Measurements from ENCODE around the gene DCXR. TPM values are rescaled to one million over a fixed set of nuclear protein-coding genes. Genes with fewer than 3 reads are reported as not detected.

The DCXR gene
- total and polyA plus RNA-seq, 2 of the 4 experiments (the other 2 are of a cell fraction) = 36.6 to 139 TPM

- H3K56ac ChIP-seq (ENCODE audit: extremely low read depth, insufficient read depth, low read length) = no peak overlapping the region
- intact Hi-C loops (cut with micrococcal nuclease) = no loop called here
- no peaks in the 10 kb centered on the region for H3K4me1 ChIP-seq (ENCODE audit: control insufficient read depth, insufficient read depth, low read length)
- peaks cover 36% of the 10 kb centered on the region for H3K36me3 ChIP-seq (ENCODE audit: control insufficient read depth, insufficient read depth, low read length)
- no peaks in the 10 kb centered on the region for H3K79me1 ChIP-seq (ENCODE audit: low read depth in 1 of 2, low read length in 2 of 2)
- no TSS peak for BruUV-seq (replicated peaks)
- TF ChIP-seq BHLHE40 (IDR thresholded peaks at IDR 0.05; ENCODE audit: low read depth, low read length) = no peak
- no peak for TF ChIP-seq MXI1 (IDR thresholded peaks at IDR 0.05; ENCODE audit: borderline replicate concordance, low read depth, low read length)
- no peak for TF ChIP-seq RFX5 (IDR thresholded peaks at IDR 0.05; ENCODE audit: low read depth, low read length)
- TF ChIP-seq SMC3 (IDR thresholded peaks at IDR 0.05; ENCODE audit: low read depth, low read length) = no peak
- no peak for TF ChIP-seq CEBPB (IDR thresholded peaks at IDR 0.05; ENCODE audit: low read depth, low read length)
- no peak for TF ChIP-seq USF2 (IDR thresholded peaks at IDR 0.05; ENCODE audit: low read depth, low read length)
- no peak for TF ChIP-seq ELK1 (IDR thresholded peaks at IDR 0.05; ENCODE audit: borderline replicate concordance, low read depth, low read length)
- no peak for TF ChIP-seq RCOR1 (IDR thresholded peaks at IDR 0.05; ENCODE audit: insufficient replicate concordance, low read length)
- no peak for TF ChIP-seq FOS (IDR thresholded peaks at IDR 0.05; ENCODE audit: low read depth, low read length)
- TF ChIP-seq MAFK (IDR thresholded peaks at IDR 0.05; ENCODE audit: low read depth, low read length) = no peak
- no peak for TF ChIP-seq MAZ (IDR thresholded peaks at IDR 0.05; ENCODE audit: borderline replicate concordance, low read depth, low read length)
- no peak for TF ChIP-seq CHD1 (IDR thresholded peaks at IDR 0.05; ENCODE audit: low read depth, low read length)
- H3K27ac ChIP-seq (ENCODE audit: insufficient read depth, low read length) = no peak overlapping the region
- in situ Hi-C loops (cut with MboI; ENCODE audit: low sequenced_read_pairs) = no loop called here
- no peaks in the 10 kb centered on the region for H3K9me1 ChIP-seq (ENCODE audit: insufficient read depth, low read length)
- ChIA-PET CTCF (no interaction called here), POLR2A (ENCODE audit: unreplicated experiment) (no interaction called here)
- no peak overlapping the region for H3K23ac ChIP-seq (ENCODE audit: low read depth, low read length)
- no peak overlapping the region for H3K14ac ChIP-seq (replicated peaks; ENCODE audit: low read depth, low read length)
- dilution Hi-C loops (cut with HindIII; ENCODE audit: low sequenced_read_pairs, unreplicated experiment) = no loop called here
- no peak overlapping the region for H2AK9ac ChIP-seq (replicated peaks; ENCODE audit: low read depth, low read length, poor library complexity)
- no peak overlapping the region for H2BK5ac ChIP-seq (ENCODE audit: low read depth, low read length, poor library complexity, severe bottlenecking)
- no peaks in the 10 kb centered on the region for H3K27me3 ChIP-seq (ENCODE audit: control insufficient read depth, insufficient read depth, low read length)
- H2BK15ac ChIP-seq (ENCODE audit: low read depth, low read length) = no peak overlapping the region
- H3K4ac ChIP-seq (ENCODE audit: low read depth, low read length) = no peak overlapping the region
- no peak overlapping the region for H4K8ac ChIP-seq (ENCODE audit: low read depth in 2 of 2, low read length in 2 of 2)
- no peak overlapping the region for H4K91ac ChIP-seq (ENCODE audit: insufficient read depth, low read depth, low read length)
- ATAC-seq (ENCODE audit: low read depth) (no peak), DNase-seq (no peak)
- no peak overlapping the region for H2AK5ac ChIP-seq (ENCODE audit: low read depth, low read length)
- H3K9ac ChIP-seq (ENCODE audit: low read depth, low read length) = no peak overlapping the region
- no peaks in the 10 kb centered on the region; the same call in 1 of the 2 replicates for H4K20me1 ChIP-seq (ENCODE audit: insufficient read depth, low read length)
- H4K5ac ChIP-seq (ENCODE audit: low read depth, low read length) = no peak overlapping the region
- 90% methylated on average over 12 of the region's 28 CpGs; no CpG with 5 or more reads in 1 of the 2 experiments for WGBS, 2 experiments (ENCODE audit: extremely low coverage in 2 of 2, insufficient read length in 1 of 2)
- no peak overlapping the region for H2BK20ac ChIP-seq (ENCODE audit: low read depth, low read length)
- H3K4me2 ChIP-seq (ENCODE audit: low read depth, low read length) = no peak overlapping the region
- H3K4me3 ChIP-seq (ENCODE audit: insufficient read depth, low read depth, low read length) = no peak overlapping the region
- H3K18ac ChIP-seq (ENCODE audit: low read depth, low read length) = no peak overlapping the region
- no peak overlapping the region for H2BK120ac ChIP-seq (ENCODE audit: low read depth, low read length)
- H3K9me3 ChIP-seq (ENCODE audit: control insufficient read depth, insufficient read depth, low read length) = no peaks in the 10 kb centered on the region
- no peak overlapping the region for H2AFZ ChIP-seq (replicated peaks; ENCODE audit: low read length, poor library complexity)
Measured at GRCh38 chr17:82077617-82078358, 40.3 kb upstream of the DCXR start.

Measured in IMR-90 (cell line).